ENCODE measurements around the gene ABCG8. TPM values are rescaled to one million over a fixed set of nuclear protein-coding genes. Genes with fewer than 3 reads are reported as not detected.

ABCG8 gene
- total RNA-seq, 1 donor from 2014 or later = under 0.01 TPM

- DNase-seq = no peak
These were observed 12.2 kb upstream of the ABCG8 start for GRCh38 chr2:43826305-43827250.

DNA sequence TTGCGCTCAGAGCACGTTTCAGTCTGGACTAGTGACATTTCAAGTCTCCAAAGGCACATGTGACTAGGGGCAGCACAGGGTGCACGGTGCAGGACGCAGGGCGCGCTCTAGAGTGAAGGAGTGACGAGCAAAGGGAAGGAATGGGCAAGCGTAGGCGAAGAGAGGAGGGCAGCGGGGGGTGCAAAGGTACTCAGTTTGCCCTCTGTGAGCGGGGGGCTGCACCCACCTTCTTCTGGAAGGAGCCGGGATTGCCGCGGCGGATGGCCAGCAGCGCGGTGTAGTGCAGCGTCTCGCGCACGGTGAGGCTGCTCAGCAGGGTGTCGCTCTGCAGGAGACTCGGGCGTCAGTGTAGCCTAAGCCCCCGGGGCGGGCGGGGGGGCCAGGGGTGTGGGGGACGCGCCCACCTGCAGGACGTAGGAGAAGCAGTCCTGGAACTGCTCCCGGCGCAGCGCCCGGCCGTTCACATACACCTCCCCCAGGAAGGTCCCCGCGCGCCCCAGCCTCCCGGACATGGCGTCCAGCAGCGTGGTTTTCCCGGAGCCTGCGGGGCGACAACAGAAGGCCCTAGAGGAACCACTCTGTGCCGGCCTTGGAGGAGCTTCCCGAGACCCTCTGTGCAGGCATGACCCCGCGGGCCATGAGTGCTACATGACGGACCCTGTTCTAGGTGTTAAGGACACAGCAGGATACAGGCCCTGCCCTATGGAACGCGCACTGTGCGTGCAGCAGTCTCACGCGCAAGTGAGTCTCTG lies 7.1 kb upstream of the ABCG8 start:
- DNase-seq = no peak

DNA sequence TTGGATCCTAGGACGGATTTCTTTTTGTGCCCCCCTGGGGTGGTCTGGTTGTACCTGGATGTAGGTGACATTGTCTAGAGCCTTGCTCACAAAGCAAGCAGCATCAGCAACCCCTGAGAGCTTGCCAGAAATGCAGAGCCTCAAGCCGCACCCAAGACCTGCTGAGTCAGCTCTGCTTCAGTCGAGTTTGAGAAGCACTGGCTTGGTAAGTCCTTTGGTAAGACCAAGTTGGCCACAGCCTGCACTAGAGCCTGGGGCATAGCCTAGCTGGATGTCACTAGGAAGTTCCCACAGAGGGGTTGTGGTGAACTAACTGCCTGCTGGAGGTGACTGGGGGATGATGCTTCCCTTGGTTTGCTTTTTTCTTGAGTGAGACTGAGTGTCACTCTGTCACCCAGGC lies 6.3 kb upstream of the ABCG8 start:
- no peak for DNase-seq

- no peak for DNase-seq
These were observed 1.7 kb upstream of the ABCG8 start for GRCh38 chr2:43837033-43837432.

GRCh38 chr2:43837831-43838559 lies 776 bp upstream of the ABCG8 start:
- DNase-seq = no peak

- no peak for DNase-seq
These were observed 1.2 kb downstream of the ABCG8 start for GRCh38 chr2:43839776-43840564.

DNA sequence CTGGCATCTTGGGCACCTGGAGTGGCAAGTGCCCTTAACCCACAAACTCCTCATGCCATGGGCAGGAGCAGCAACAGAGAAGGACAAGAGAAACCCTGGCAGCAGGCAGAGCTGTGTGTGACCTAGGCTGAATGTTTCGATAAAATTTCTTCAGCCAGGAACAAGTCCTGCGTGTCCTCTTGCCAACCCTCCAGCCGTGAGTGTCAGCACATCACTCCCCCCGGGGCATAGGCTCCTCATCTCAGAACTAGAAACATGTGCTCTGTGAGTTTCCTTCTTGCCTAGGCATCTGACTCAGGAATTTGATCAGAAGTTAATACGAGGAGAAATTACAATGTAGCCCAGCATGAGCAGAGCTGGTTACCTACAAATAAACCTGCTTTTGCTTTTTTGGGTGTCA lies 2.2 kb downstream of the ABCG8 start:
- no peak for DNase-seq

GRCh38 chr2:43841949-43842865 lies 3.4 kb downstream of the ABCG8 start:
- no peak for DNase-seq

DNA sequence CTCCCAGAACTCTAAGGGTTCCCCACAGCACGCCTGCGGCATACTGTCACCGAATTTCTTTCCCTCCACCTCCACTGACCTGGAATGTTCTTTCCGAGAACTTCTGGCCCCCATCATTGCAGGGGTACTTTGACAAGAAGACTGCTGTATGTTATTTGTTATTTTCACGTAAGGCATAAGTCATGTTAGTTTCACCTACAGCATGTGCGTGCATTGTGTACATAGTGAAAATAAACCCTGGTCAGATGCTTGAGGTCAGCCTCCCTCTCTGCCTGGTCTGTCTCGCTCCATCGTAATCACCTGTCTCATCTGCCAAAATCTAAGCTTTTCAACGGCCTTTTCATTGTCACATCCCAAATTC lies 4.1 kb downstream of the ABCG8 start:
- DNase-seq = no peak

- DNase-seq = no peak
These were observed 6.4 kb downstream of the ABCG8 start for GRCh38 chr2:43845181-43845580.

- DNase-seq = no peak
These were observed 7.5 kb downstream of the ABCG8 start for GRCh38 chr2:43846140-43846793.

DNA sequence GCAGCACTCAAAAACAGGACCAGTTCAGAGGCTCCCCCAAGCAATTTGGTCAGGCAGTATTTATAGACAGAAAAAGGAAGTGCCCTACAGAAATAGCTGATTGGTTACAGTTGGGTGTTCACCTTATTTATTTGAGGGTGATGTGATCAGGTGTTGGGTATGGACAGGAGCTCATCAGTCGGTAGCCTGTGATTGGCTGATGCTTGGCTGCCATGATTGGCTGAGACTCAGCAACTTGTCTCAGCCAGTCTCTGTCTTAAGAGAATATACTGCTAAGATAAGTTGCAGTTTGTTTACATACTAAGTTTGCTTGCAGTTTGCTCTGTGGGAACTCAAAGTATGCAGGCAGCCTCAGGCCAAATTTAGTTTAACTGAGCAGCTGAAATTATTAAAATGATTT lies 9.4 kb downstream of the ABCG8 start:
- no peak for DNase-seq

DNA sequence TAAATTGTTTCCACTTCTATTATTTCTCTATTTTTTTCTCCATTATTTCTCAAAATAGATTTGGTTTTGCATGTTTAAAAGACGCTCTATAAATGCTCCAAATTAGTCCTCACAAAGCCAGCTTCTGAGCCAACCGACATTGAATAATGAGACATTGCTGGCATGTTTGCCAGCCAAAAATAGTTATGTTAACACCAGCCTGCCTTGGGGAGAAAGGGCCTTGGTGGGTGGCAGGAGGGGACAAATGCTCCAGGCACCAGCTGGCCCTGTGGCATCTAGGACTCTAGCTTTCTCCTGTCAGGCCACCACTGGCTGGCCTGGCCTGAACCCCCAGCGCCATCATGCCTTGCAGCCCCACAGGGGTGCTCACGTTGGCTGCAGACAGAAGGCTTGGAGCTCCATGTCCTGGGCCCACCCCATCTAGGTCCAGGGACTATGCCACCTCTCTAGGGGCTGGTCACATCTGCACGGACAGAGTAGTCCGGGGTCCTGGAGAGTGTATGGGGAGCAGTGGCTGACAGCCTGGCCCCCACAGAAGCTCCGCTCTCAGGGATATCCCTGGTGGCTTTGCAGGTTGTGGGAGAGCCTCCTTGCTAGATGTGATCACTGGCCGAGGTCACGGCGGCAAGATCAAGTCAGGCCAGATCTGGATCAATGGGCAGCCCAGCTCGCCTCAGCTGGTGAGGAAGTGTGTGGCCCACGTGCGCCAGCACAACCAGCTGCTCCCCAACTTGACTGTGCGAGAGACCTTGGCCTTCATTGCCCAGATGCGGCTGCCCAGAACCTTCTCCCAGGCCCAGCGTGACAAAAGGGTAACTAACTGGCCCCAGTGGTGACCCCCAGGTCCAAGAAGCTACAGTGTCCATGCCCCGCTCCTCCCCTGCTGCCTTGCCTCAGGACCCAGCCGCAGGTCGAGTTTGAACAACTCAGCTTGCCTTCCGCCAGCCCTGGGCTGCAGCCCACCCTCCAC lies 12.5 kb downstream of the ABCG8 start:
- no peak for DNase-seq

DNA sequence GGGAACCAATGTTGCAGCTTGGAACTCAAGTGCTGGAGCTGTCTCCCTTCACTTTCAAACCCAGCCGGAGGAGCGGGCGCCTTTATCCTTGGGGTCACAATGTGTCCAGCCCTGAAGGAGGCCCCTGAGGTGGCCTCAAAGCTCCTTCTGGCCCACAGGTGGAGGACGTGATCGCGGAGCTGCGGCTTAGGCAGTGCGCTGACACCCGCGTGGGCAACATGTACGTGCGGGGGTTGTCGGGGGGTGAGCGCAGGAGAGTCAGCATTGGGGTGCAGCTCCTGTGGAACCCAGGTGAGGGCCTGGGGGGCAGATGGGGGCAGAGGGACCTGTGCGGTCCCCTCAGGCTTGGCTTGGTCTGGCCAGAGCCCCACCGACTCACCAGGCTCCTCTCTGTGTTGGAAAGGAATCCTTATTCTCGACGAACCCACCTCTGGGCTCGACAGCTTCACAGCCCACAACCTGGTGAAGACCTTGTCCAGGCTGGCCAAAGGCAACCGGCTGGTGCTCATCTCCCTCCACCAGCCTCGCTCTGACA lies 13.5 kb downstream of the ABCG8 start:
- no peak for DNase-seq

- DNase-seq = no peak
These were observed 14.6 kb downstream of the ABCG8 start for GRCh38 chr2:43853141-43854081.

- no peak for DNase-seq
These were observed 15.9 kb downstream of the ABCG8 start for GRCh38 chr2:43854671-43855070.

GRCh38 chr2:43855292-43855691 lies 16.5 kb downstream of the ABCG8 start:
- DNase-seq = no peak

- DNase-seq = no peak
These were observed 33.4 kb downstream of the ABCG8 start for GRCh38 chr2:43872151-43872550.
